SU-DHL-6 (cell line): ENCODE measurements around the gene SDS.

Experiments used
- H2AFZ ChIP-seq: fragments of 200-600 bp; sonication (generic); 2 replicates; pipeline ENCODE4 v1.6.1; 2014; ENCODE audit warnings: low read depth, mild to moderate bottlenecking, moderate library complexity, mixed read lengths, antibody characterized with exemption, low read length; ENCODE audit not compliant: severe bottlenecking
- H3F3A ChIP-seq: fragments of 200-600 bp; shearing (Covaris generic); 2 replicates; pipeline ENCODE4 v1.6.0; 2016; ENCODE audit warnings: antibody characterized with exemption, mild to moderate bottlenecking; ENCODE audit not compliant: insufficient read depth
- H3K27ac ChIP-seq: fragments of 200-600 bp; sonication (generic); 2 replicates; pipeline ENCODE4 v1.5.1; 2016; ENCODE audit warnings: low read depth, mild to moderate bottlenecking, low read length, moderate library complexity, mixed read lengths
- H3K27me3 ChIP-seq: fragments of 200-600 bp; sonication (generic), shearing (Covaris generic); 2 replicates; pipeline ENCODE4 v1.6.0; 2014; ENCODE audit warnings: mild to moderate bottlenecking, low read length
- H3K36me3 ChIP-seq: fragments of 200-600 bp; sonication (generic); 2 replicates; pipeline ENCODE4 v1.6.1; 2014; ENCODE audit warnings: mild to moderate bottlenecking, low read length, mixed read lengths
- H3K4me2 ChIP-seq: fragments of 300-600, 200-600 bp; shearing (Covaris generic), sonication (generic); 2 replicates; pipeline ENCODE4 v1.6.0; 2014; ENCODE audit warnings: low read length, low read depth, mild to moderate bottlenecking; ENCODE audit not compliant: poor library complexity, severe bottlenecking
- H3K4me3 ChIP-seq: fragments of 200-600 bp; sonication (generic); 2 replicates; pipeline ENCODE4 v1.5.1; 2014; ENCODE audit warnings: antibody characterized with exemption, low read length, mild to moderate bottlenecking, mixed read lengths; ENCODE audit not compliant: insufficient read depth, poor library complexity, severe bottlenecking
- H3K79me2 ChIP-seq: fragments of 200-600 bp; sonication (generic); 2 replicates; pipeline ENCODE4 v1.6.1; 2014; ENCODE audit warnings: mild to moderate bottlenecking, low read length, moderate library complexity; ENCODE audit not compliant: insufficient read depth
- H3K9ac ChIP-seq: fragments of 200-600 bp; sonication (generic); 2 replicates; pipeline ENCODE4 v1.7.0; 2014; ENCODE audit warnings: mild to moderate bottlenecking, low read length
- H3K9me2 ChIP-seq: fragments of 200-600 bp; sonication (generic); replicated peaks from 2 replicates; pipeline ENCODE4 v1.6.1; 2014; ENCODE audit warnings: low read length; ENCODE audit not compliant: insufficient read depth
- H3K9me3 ChIP-seq: fragments of 200-600 bp; sonication (generic); 2 replicates; pipeline ENCODE4 v1.6.1; 2014; ENCODE audit warnings: low read length, mixed read lengths; ENCODE audit not compliant: insufficient read depth
- H4K20me1 ChIP-seq: fragments of 200-600 bp; sonication (generic); 2 replicates; pipeline ENCODE4 v1.6.1; 2014; ENCODE audit warnings: low read depth, mild to moderate bottlenecking, antibody characterized with exemption, low read length, moderate library complexity, mixed read lengths
- CTCF ChIP-seq: fragments of 200-600 bp; sonication (generic); IDR thresholded peaks from one replicate; pipeline ENCODE4 v1.5.1; 2017; ENCODE audit warnings: antibody characterized with exemption, mild to moderate bottlenecking, low read length, moderate library complexity; ENCODE audit not compliant: insufficient read depth, poor library complexity, severe bottlenecking
- EZH2phosphoT487 ChIP-seq: fragments of 200-600 bp; sonication (generic), shearing (Covaris generic); conservative IDR thresholded peaks from 2 replicates; pipeline ENCODE4 v1.6.1; 2018; ENCODE audit warnings: mild to moderate bottlenecking, antibody characterized with exemption, low read length, moderate library complexity, mixed read lengths

SDS gene

GRCh38 chr12:113390064-113391043 is 13.3 kb downstream of the SDS start:
- H3K9me2 ChIP-seq = no peaks in the 10 kb centered on the region
- no peak for TF ChIP-seq EZH2phosphoT487
- no peak for TF ChIP-seq CTCF
- no peak overlapping the region for H3K27ac ChIP-seq
- no peak overlapping the region for H3K9ac ChIP-seq
- H2AFZ ChIP-seq = no peak overlapping the region
- no peaks in the 10 kb centered on the region for H3K79me2 ChIP-seq
- no peaks in the 10 kb centered on the region for H3F3A ChIP-seq
- no peaks in the 10 kb centered on the region for H3K9me3 ChIP-seq
- H3K27me3 ChIP-seq = no peaks in the 10 kb centered on the region
- no peaks in the 10 kb centered on the region for H3K36me3 ChIP-seq
- H4K20me1 ChIP-seq = no peaks in the 10 kb centered on the region
- H3K4me3 ChIP-seq = no peak overlapping the region
- H3K4me2 ChIP-seq = no peak overlapping the region

- H2AFZ ChIP-seq = no peak overlapping the region
- TF ChIP-seq EZH2phosphoT487 (no peak), CTCF (no peak)
- H3K4me2 ChIP-seq = no peak overlapping the region
- H3K4me3 ChIP-seq = no peak overlapping the region
- H3K27ac ChIP-seq = no peak overlapping the region
- no peaks in the 10 kb centered on the region for H3K27me3 ChIP-seq
- no peaks in the 10 kb centered on the region for H3K9me3 ChIP-seq
- H4K20me1 ChIP-seq = no peaks in the 10 kb centered on the region
- no peaks in the 10 kb centered on the region for H3F3A ChIP-seq
- H3K36me3 ChIP-seq = no peaks in the 10 kb centered on the region
- H3K9ac ChIP-seq = no peak overlapping the region
- no peaks in the 10 kb centered on the region for H3K9me2 ChIP-seq
- H3K79me2 ChIP-seq = no peaks in the 10 kb centered on the region
Measured at GRCh38 chr12:113388351-113388750, 15.3 kb downstream of the SDS start.

- no peak overlapping the region for H3K9ac ChIP-seq
- H3K9me2 ChIP-seq = no peaks in the 10 kb centered on the region
- no peak overlapping the region for H2AFZ ChIP-seq
- no peak overlapping the region for H3K4me3 ChIP-seq
- no peaks in the 10 kb centered on the region for H3K36me3 ChIP-seq
- no peaks in the 10 kb centered on the region for H4K20me1 ChIP-seq
- no peaks in the 10 kb centered on the region for H3K27me3 ChIP-seq
- TF ChIP-seq CTCF (no peak), EZH2phosphoT487 (no peak)
- H3K27ac ChIP-seq = no peak overlapping the region
- H3K79me2 ChIP-seq = no peaks in the 10 kb centered on the region
- no peaks in the 10 kb centered on the region for H3F3A ChIP-seq
- H3K4me2 ChIP-seq = no peak overlapping the region
- H3K9me3 ChIP-seq = no peaks in the 10 kb centered on the region
Measured at GRCh38 chr12:113387631-113388030, 16.1 kb downstream of the SDS start.
